NB4 (cell line): ENCODE results near the gene SEC23B.
"Not testable (repeated sequence)": the region's sequence is repeated elsewhere in the genome, so short reads cannot be mapped to it uniquely, and the experiment has no call there.

Experiments used
- DNase-seq: peaks from one replicate; pipeline ENCODE4 v3.0.0; 2010; ENCODE audit warnings: low read depth
- H3K4me3 ChIP-seq: one replicate; pipeline ENCODE4 v1.5.1; 2011; ENCODE audit warnings: mild to moderate bottlenecking, low read depth, low read length, moderate library complexity
- MYC ChIP-seq: IDR thresholded peaks from 2 replicates; pipeline ENCODE4 v1.6.1; 2011; ENCODE audit warnings: low read depth, low read length
- POLR2A ChIP-seq: IDR thresholded peaks from 2 replicates; pipeline ENCODE4 v1.6.1; 2011; ENCODE audit warnings: mild to moderate bottlenecking; ENCODE audit not compliant: insufficient read length; ENCODE audit errors: extremely low read depth
- TF ChIP-seq, protein P1 (sequence below): IDR thresholded peaks from one replicate; pipeline ENCODE4 v1.5.1; 2012; ENCODE audit warnings: low read depth, low read length
- TF ChIP-seq, protein P2 (sequence below): IDR thresholded peaks from 2 replicates; pipeline ENCODE4 v1.6.1; 2011; ENCODE audit warnings: low read depth, low read length

SEC23B gene

DNA sequence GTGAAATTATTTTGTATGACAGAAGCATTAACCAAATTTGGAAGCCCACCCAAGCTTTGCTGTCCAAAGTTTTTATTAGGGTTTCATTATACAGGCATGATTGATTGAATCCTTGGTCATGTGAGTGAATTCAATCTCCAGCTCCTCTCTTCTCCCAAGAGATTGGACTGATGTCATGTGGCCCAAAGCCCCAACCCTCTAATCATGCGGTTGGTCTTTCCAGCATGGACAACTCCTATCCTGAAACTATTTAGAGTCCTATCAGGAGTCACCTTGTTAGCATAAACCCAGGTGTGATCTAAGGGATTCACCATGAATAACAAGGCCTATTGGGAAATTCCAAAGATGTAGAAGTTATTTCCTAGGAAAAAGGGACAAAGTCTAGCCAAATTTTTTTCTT lies 29.9 kb upstream of the SEC23B start:
- DNase-seq, result no peak
- no peak overlapping the region for H3K4me3 ChIP-seq
- no peak for TF ChIP-seq MYC
- TF ChIP-seq, protein P1, sequence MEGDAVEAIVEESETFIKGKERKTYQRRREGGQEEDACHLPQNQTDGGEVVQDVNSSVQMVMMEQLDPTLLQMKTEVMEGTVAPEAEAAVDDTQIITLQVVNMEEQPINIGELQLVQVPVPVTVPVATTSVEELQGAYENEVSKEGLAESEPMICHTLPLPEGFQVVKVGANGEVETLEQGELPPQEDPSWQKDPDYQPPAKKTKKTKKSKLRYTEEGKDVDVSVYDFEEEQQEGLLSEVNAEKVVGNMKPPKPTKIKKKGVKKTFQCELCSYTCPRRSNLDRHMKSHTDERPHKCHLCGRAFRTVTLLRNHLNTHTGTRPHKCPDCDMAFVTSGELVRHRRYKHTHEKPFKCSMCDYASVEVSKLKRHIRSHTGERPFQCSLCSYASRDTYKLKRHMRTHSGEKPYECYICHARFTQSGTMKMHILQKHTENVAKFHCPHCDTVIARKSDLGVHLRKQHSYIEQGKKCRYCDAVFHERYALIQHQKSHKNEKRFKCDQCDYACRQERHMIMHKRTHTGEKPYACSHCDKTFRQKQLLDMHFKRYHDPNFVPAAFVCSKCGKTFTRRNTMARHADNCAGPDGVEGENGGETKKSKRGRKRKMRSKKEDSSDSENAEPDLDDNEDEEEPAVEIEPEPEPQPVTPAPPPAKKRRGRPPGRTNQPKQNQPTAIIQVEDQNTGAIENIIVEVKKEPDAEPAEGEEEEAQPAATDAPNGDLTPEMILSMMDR, result no peak

DNA sequence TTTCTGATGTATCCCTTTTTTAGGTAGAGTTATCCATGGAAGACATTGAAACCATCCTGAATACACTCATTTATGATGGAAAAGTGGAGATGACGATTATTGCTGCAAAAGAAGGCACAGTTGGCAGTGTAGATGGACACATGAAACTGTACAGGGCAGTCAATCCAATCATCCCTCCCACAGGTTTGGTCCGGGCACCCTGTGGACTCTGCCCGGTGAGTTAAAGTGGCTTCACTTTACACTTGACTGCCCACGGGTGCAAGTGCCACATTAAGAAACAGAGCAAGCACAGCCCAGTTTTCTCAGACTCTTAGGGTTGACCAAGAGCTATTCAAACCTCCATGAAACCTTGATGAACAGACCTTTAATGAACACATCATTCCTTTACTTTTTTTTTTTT lies 26.1 kb upstream of the SEC23B start:
- TF ChIP-seq MYC (no peak), POLR2A (no peak)
- TF ChIP-seq, protein P2, sequence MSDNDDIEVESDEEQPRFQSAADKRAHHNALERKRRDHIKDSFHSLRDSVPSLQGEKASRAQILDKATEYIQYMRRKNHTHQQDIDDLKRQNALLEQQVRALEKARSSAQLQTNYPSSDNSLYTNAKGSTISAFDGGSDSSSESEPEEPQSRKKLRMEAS, result no peak
- TF ChIP-seq, protein P1, result no peak
- no peak for DNase-seq
- H3K4me3 ChIP-seq, result no peak overlapping the region

DNA sequence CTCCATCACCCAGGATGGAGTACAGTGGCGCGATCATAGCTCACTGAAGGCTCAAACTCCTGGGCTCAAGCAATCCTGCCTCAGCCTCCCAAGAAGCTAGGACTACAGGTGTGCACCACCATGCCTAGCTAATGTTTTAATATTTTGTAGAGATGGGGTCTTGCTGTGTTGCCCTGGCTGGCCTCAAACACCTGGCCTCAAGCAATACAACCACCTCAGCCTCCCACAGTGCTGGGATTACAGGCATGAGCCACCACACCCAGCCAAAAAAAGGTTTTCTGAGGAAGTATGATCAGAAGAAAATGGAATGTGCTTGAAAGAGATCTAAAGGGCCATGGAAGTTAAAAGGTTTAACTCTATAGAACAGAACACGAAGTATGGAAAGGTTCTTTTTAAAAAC lies 19.4 kb upstream of the SEC23B start:
- TF ChIP-seq, protein P2, result no peak
- TF ChIP-seq, protein P1, result no peak
- TF ChIP-seq MYC, result no peak
- DNase-seq, result no peak
- H3K4me3 ChIP-seq, result no peak overlapping the region

DNA sequence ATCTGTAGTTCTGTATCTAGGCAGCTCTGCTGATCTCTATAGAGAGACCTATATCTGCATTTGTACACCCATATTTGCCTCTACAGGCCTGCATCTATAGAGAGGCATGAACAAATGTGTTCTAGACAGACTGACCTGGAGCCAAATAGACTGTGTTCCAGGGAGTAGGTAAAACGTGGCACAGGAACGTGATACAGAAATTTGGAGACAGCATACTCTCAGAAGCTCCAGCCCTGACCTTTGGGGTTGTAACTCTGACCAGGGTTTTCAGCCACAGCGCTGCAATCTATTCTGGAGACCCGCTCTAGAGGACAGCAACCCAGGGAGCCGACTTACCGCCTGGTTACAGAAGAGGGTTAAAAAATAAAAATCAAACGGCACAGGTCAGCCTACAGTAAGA lies 11.7 kb upstream of the SEC23B start:
- DNase-seq, result no peak
- peak overlapping the region; percentile 80 for H3K4me3 ChIP-seq
- TF ChIP-seq POLR2A, result no peak
- TF ChIP-seq MYC, result no peak
- TF ChIP-seq, protein P2, result no peak
- TF ChIP-seq, protein P1, result no peak

DNA sequence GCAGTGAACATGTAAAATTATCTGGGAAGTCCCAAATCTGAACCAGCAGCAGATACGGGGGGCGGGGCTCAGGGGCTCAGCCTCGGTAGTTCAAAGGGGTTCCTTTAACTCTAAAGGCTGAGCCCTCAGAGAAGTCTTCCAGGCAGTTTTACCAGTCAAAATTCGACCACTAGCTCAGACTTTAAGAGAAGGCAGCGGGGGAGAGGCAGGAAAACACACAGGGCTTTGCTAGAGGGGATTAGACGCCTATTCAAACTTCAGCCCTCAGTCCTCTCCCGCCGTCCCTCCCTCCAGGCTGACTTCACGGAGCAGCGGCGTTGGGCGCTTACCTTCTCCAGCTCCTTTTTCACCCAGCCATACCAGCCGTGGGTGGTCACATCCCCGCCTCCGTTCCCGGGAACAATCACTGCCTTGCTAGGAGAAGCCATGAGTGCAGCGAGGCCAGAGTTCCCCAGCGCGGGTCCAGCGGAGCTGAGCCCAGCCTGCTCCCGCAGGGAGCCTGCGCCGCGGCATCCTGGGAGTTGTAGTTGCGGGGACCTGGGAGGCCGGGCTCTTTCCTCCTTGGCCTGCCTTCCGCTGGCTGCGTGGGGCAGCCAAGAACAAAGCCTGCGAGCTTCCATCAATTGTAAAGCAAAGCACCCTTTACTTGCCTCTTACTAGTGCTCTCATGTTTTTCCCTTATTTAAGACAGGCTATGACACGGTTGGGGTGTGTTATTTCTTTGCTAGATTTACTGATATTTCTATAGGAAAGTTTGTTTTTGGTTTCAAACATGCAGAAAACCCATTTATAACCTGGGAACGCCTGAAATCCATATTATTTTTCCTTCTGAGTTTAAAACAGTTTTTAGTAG lies 10.8 kb upstream of the SEC23B start, which contains the start of gene RBBP9:
RBBP9 (minus strand) TSS at position 486 of the 853 bp plus-strand sequence; CDS start at position 428, 58 bp downstream.
- peak within 1 kb of the TSS; percentile 80 for H3K4me3 ChIP-seq
- TF ChIP-seq, protein P2, result peak; percentile 53; the same call in 1 of the 2 replicates
- TF ChIP-seq, protein P1, result no peak
- peak; percentile 46; the same call in 1 of the 2 replicates for TF ChIP-seq MYC
- peak; percentile 89 for DNase-seq

DNA sequence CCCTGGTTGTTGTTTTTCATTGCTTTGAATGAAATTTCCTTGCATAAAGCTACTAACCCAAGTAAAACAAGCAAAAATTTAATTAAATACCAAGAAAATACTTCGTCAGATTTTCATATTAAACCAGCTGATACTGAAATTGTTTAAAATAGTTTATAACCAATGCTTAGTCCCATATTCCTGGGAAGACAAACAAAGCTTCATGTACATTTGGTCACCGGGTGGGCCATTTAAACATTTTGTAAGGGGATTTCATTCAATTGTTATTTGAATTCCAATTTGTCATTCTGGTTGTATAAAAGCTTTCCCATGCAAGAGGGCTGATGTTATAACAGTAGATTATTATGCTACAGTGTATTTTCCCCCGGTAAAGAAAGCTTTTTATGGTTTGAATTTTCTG lies 10.1 kb upstream of the SEC23B start:
- DNase-seq, result no peak
- TF ChIP-seq, protein P1, result no peak
- TF ChIP-seq, protein P2, result no peak
- no peak for TF ChIP-seq MYC
- no peak for TF ChIP-seq POLR2A
- H3K4me3 ChIP-seq, result peak overlapping the region; percentile 80

DNA sequence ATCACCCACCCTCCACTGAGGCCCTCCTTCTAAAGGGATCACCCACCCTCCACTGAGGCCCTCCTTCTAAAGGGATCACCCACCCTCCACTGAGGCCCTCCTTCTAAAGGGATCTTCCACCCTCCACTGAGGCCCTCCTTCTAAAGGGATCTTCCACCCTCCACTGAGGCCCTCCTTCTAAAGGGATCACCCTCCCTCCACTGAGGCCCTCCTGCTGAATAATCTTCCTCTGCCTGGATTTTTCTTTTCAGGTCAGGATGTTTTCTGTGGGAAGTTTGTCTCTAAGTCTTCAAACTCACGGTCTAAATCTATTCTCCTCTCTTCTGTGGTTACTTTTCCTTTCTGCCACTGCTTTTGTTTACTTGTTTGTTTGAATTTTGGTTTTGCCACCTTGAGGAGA lies 6.1 kb upstream of the SEC23B start:
- not testable (repeated sequence) for DNase-seq, H3K4me3 ChIP-seq
